IMR-90 (cell line): ENCODE results near the gene ARSB. TPM values are rescaled to one million over a fixed set of nuclear protein-coding genes. Genes with fewer than 3 reads are reported as not detected.

Experiments used
- ATAC-seq: fragments of 200-7000 bp; cut with Tn5 transposase; 2 replicates; pipeline ENCODE4 v1.9.1; 2020; ENCODE audit warnings: low read depth, mild to moderate bottlenecking, moderate library complexity
- BruUV-seq: library from RNA; stranded (reverse); fragments of 400-500 nt; replicated peaks from 2 replicates; lab custom pipeline; 2021; lab: Mats Ljungman, UMichigan
- CTCF ChIA-PET: fragments of 300-600 bp; formaldehyde crosslinking; extraction: SDS; loops from one replicate; lab custom pipeline; 2021; ENCODE audit warnings: antibody characterized with exemption; lab: Yijun Ruan, JAX
- POLR2A ChIA-PET: fragments of 300-600 bp; sonication (Branson Sonifier 250); formaldehyde crosslinking; loops from one replicate; lab custom pipeline; 2022; ENCODE audit warnings: antibody characterized with exemption; ENCODE audit not compliant: unreplicated experiment; lab: Charles Lee
- DNase-seq: peaks from one replicate; pipeline ENCODE4 v3.0.0; 2013
- H2AFZ ChIP-seq: replicated peaks from 2 replicates; pipeline ENCODE3; 2013; ENCODE audit warnings: low read length, mild to moderate bottlenecking; ENCODE audit not compliant: poor library complexity
- H2AK5ac ChIP-seq: 2 replicates; pipeline ENCODE4 v1.6.1; 2013; ENCODE audit warnings: low read depth, low read length, inconsistent platforms
- H2AK9ac ChIP-seq: replicated peaks from 2 replicates; pipeline ENCODE3; 2013; ENCODE audit warnings: mild to moderate bottlenecking, low read depth, low read length, moderate library complexity; ENCODE audit not compliant: poor library complexity
- H2BK120ac ChIP-seq: 2 replicates; pipeline ENCODE4 v1.6.1; 2013; ENCODE audit warnings: low read depth, low read length, inconsistent platforms
- H2BK15ac ChIP-seq: 3 replicates; pipeline ENCODE4 v1.6.1; 2013; ENCODE audit warnings: low read depth, low read length, inconsistent platforms
- H2BK20ac ChIP-seq: 2 replicates; pipeline ENCODE4 v1.6.1; 2013; ENCODE audit warnings: low read depth, mild to moderate bottlenecking, inconsistent platforms, low read length, moderate library complexity
- H2BK5ac ChIP-seq: 2 replicates; pipeline ENCODE4 v1.6.1; 2013; ENCODE audit warnings: mild to moderate bottlenecking, low read depth, low read length, inconsistent platforms; ENCODE audit not compliant: poor library complexity, severe bottlenecking
- H3K14ac ChIP-seq: replicated peaks from 2 replicates; pipeline ENCODE4 v1.6.1; 2013; ENCODE audit warnings: low read depth, low read length, inconsistent platforms
- H3K18ac ChIP-seq: 2 replicates; pipeline ENCODE4 v1.6.1; 2013; ENCODE audit warnings: low read depth, low read length, control low read depth
- H3K23ac ChIP-seq: 2 replicates; pipeline ENCODE4 v1.6.1; 2013; ENCODE audit warnings: low read depth, low read length, inconsistent platforms
- H3K27ac ChIP-seq: 2 replicates; pipeline ENCODE4 v1.5.1; 2013; ENCODE audit warnings: mild to moderate bottlenecking, control low read depth, low read length; ENCODE audit not compliant: insufficient read depth
- H3K27me3 ChIP-seq: 2 replicates; pipeline ENCODE4 v1.6.1; 2013; ENCODE audit warnings: low read length; ENCODE audit not compliant: control insufficient read depth, insufficient read depth
- H3K36me3 ChIP-seq: 2 replicates; pipeline ENCODE4 v1.6.1; 2013; ENCODE audit warnings: low read length, mixed read lengths; ENCODE audit not compliant: control insufficient read depth, insufficient read depth
- H3K4ac ChIP-seq: 2 replicates; pipeline ENCODE4 v1.6.1; 2013; ENCODE audit warnings: low read depth, low read length, inconsistent platforms
- H3K4me1 ChIP-seq: 2 replicates; pipeline ENCODE4 v1.6.1; 2013; ENCODE audit warnings: low read length, mixed read lengths; ENCODE audit not compliant: control insufficient read depth, insufficient read depth
- H3K4me2 ChIP-seq: 2 replicates; pipeline ENCODE4 v1.6.1; 2013; ENCODE audit warnings: low read depth, mild to moderate bottlenecking, control low read depth, low read length, moderate library complexity
- H3K4me3 ChIP-seq: 2 replicates; pipeline ENCODE4 v1.5.1; 2013; ENCODE audit warnings: low read depth, mild to moderate bottlenecking, control low read depth, low read length, moderate library complexity; ENCODE audit not compliant: insufficient read depth
- H3K56ac ChIP-seq: 2 replicates; pipeline ENCODE4 v1.6.1; 2013; ENCODE audit warnings: low read length, inconsistent platforms; ENCODE audit not compliant: insufficient read depth; ENCODE audit errors: extremely low read depth
- H3K79me1 ChIP-seq, 2 experiments: 2 replicates each; pipeline ENCODE4 v1.6.1; 2013; ENCODE audit warnings: low read length in 2 of 2, inconsistent platforms in 1 of 2, low read depth in 1 of 2
- H3K9ac ChIP-seq: 2 replicates; pipeline ENCODE4 v1.6.1; 2013; ENCODE audit warnings: low read depth, low read length, control low read depth
- H3K9me1 ChIP-seq: 2 replicates; pipeline ENCODE4 v1.6.1; 2013; ENCODE audit warnings: low read length, inconsistent platforms; ENCODE audit not compliant: insufficient read depth
- H3K9me3 ChIP-seq: 2 replicates; pipeline ENCODE4 v1.6.1; 2013; ENCODE audit warnings: low read length; ENCODE audit not compliant: control insufficient read depth, insufficient read depth
- H4K20me1 ChIP-seq: 2 replicates; pipeline ENCODE4 v1.6.1; 2013; ENCODE audit warnings: low read length, inconsistent platforms; ENCODE audit not compliant: insufficient read depth
- H4K5ac ChIP-seq: 2 replicates; pipeline ENCODE4 v1.6.1; 2013; ENCODE audit warnings: mild to moderate bottlenecking, low read depth, low read length, control low read depth
- H4K8ac ChIP-seq, 2 experiments: 2 replicates each; pipeline ENCODE4 v1.6.1; 2013; ENCODE audit warnings: low read depth in 2 of 2, low read length in 2 of 2, control low read depth in 1 of 2, inconsistent platforms in 1 of 2
- H4K91ac ChIP-seq: 2 replicates; pipeline ENCODE4 v1.6.1; 2013; ENCODE audit warnings: low read depth, low read length, inconsistent platforms; ENCODE audit not compliant: insufficient read depth
- BHLHE40 ChIP-seq: fragments of 150-350 bp; IDR thresholded peaks from 2 replicates; pipeline ENCODE4 v1.6.1; 2016; ENCODE audit warnings: mild to moderate bottlenecking, low read depth, low read length
- CEBPB ChIP-seq: IDR thresholded peaks from 2 replicates; pipeline ENCODE4 v1.6.1; 2012; ENCODE audit warnings: low read depth, low read length, improper control_type of control experiment
- CHD1 ChIP-seq: IDR thresholded peaks from 2 replicates; pipeline ENCODE4 v1.6.1; 2012; ENCODE audit warnings: low read depth, low read length, improper control_type of control experiment
- FOS ChIP-seq: fragments of 150-350 bp; IDR thresholded peaks from 2 replicates; pipeline ENCODE4 v1.6.1; 2016; ENCODE audit warnings: low read depth, low read length
- MAFK ChIP-seq: IDR thresholded peaks from 2 replicates; pipeline ENCODE4 v1.6.1; 2012; ENCODE audit warnings: low read depth, low read length, improper control_type of control experiment
- MAZ ChIP-seq: IDR thresholded peaks from 2 replicates; pipeline ENCODE4 v1.6.1; 2012; ENCODE audit warnings: low read depth, mild to moderate bottlenecking, low read length, improper control_type of control experiment, moderate library complexity, borderline replicate concordance
- MXI1 ChIP-seq: IDR thresholded peaks from 2 replicates; pipeline ENCODE4 v1.6.1; 2012; ENCODE audit warnings: low read depth, mild to moderate bottlenecking, low read length, moderate library complexity, borderline replicate concordance
- NFE2L2 ChIP-seq: fragments of 150-350 bp; IDR thresholded peaks from 2 replicates; pipeline ENCODE4 v1.6.1; 2016; ENCODE audit warnings: low read depth, mild to moderate bottlenecking, low read length
- POLR2A ChIP-seq: IDR thresholded peaks from 2 replicates; pipeline ENCODE4 v1.6.1; 2012; ENCODE audit warnings: mild to moderate bottlenecking, low read depth, low read length
- RAD21 ChIP-seq: IDR thresholded peaks from 2 replicates; pipeline ENCODE4 v1.6.1; 2012; ENCODE audit warnings: low read length, improper control_type of control experiment
- RCOR1 ChIP-seq: IDR thresholded peaks from 2 replicates; pipeline ENCODE4 v1.6.1; 2012; ENCODE audit warnings: mild to moderate bottlenecking, low read length, improper control_type of control experiment; ENCODE audit not compliant: insufficient replicate concordance
- RFX5 ChIP-seq: IDR thresholded peaks from 2 replicates; pipeline ENCODE4 v1.8.0; 2012; ENCODE audit warnings: low read depth, mild to moderate bottlenecking, low read length, moderate library complexity
- SMC3 ChIP-seq: fragments of 150-350 bp; IDR thresholded peaks from 2 replicates; pipeline ENCODE4 v1.6.1; 2016; ENCODE audit warnings: low read depth, mild to moderate bottlenecking, antibody characterized with exemption, low read length, moderate library complexity
- USF2 ChIP-seq: fragments of 150-350 bp; IDR thresholded peaks from 2 replicates; pipeline ENCODE4 v1.6.1; 2017; ENCODE audit warnings: mild to moderate bottlenecking, antibody characterized with exemption, low read length, low read depth
- WGBS, 2 experiments: methylation state at CpG; one replicate each; pipeline versions ENCODE4 v1.1.5 to v1.1.7; 2013; ENCODE audit warnings: missing lambda C conversion rate in 2 of 2; ENCODE audit not compliant: insufficient read length in 1 of 2; ENCODE audit errors: extremely low coverage in 2 of 2; 5-methylcytosine and 5-hydroxymethylcytosine counted together
- dilution Hi-C: fragments of 300-500 bp; cut with HindIII; formaldehyde crosslinking; loops from one replicate; pipeline ENCODE4 v1.14.3; 2018; ENCODE audit warnings: low sequenced_read_pairs; ENCODE audit not compliant: unreplicated experiment
- in situ Hi-C: fragments of 300-500 bp; cut with MboI; formaldehyde crosslinking; loops from 3 replicates; pipeline ENCODE4 v1.14.3; 2019; ENCODE audit warnings: low sequenced_read_pairs, inconsistent platforms, mixed read lengths
- intact Hi-C: fragments of 100-400 bp; cut with micrococcal nuclease; formaldehyde crosslinking; loops from 2 replicates; pipeline ENCODE4 v1.10.0; 2022
- polyA plus RNA-seq, 3 experiments: library from polyadenylated mRNA; depleted of rRNA; stranded (reverse); fragments of >200 nt; gene quantifications; 2 replicates each; pipeline ENCODE4 v1.2.3, GENCODE V29; 2012; ENCODE audit warnings: low replicate concordance in 1 of 3
- total RNA-seq: library from RNA; depleted of rRNA; stranded (reverse); fragments of >200 nt; gene quantifications from 2 replicates; pipeline ENCODE4 v1.2.3, GENCODE V29; 2012
- TF ChIP-seq, protein P1 (sequence below): fragments of 150-350 bp; IDR thresholded peaks from 2 replicates; pipeline ENCODE4 v1.6.1; 2016; ENCODE audit warnings: low read depth, mild to moderate bottlenecking, low read length, moderate library complexity, borderline replicate concordance
- TF ChIP-seq, protein P2 (sequence below): conservative IDR thresholded peaks from 2 replicates; pipeline ENCODE4 v1.5.1; 2012; ENCODE audit warnings: mild to moderate bottlenecking, low read depth, low read length, improper control_type of control experiment

The ARSB gene
- total and polyA plus RNA-seq, 2 of the 4 experiments (the other 2 are of a cell fraction): 16.0 to 16.3 TPM

- WGBS, 2 experiments: 60% methylated on average over 1 of the region's 1 CpG; no CpG with 5 or more reads in 1 of the 2 experiments
- DNase-seq (no peak), ATAC-seq (no peak)
- H3K79me1 ChIP-seq: no peaks in the 10 kb centered on the region
- no peak overlapping the region for H3K23ac ChIP-seq
- H3K14ac ChIP-seq: no peak overlapping the region
- no peaks in the 10 kb centered on the region for H4K20me1 ChIP-seq
- BruUV-seq: no TSS peak
- no peak overlapping the region for H2AK9ac ChIP-seq
- H3K4ac ChIP-seq: no peak overlapping the region
- peaks cover 6% of the 10 kb centered on the region for H3K27me3 ChIP-seq
- H3K27ac ChIP-seq: no peak overlapping the region
- no peak overlapping the region for H2BK15ac ChIP-seq
- H3K9me1 ChIP-seq: no peaks in the 10 kb centered on the region
- H4K8ac ChIP-seq: no peak overlapping the region
- no peak overlapping the region for H3K18ac ChIP-seq
- no peak overlapping the region for H3K4me2 ChIP-seq
- H4K5ac ChIP-seq: no peak overlapping the region
- H3K9ac ChIP-seq: no peak overlapping the region
- no peak overlapping the region for H2AFZ ChIP-seq
- in situ Hi-C loops (no loop called here), intact Hi-C loops (no loop called here), dilution Hi-C loops (no loop called here)
- no peaks in the 10 kb centered on the region for H3K4me1 ChIP-seq
- ChIA-PET CTCF (no interaction called here), POLR2A (no interaction called here)
- H2BK120ac ChIP-seq: no peak overlapping the region
- H4K91ac ChIP-seq: no peak overlapping the region
- no peak overlapping the region for H2AK5ac ChIP-seq
- H3K9me3 ChIP-seq: no peaks in the 10 kb centered on the region
- TF ChIP-seq MXI1: no peak
- TF ChIP-seq SMC3: no peak
- no peak for TF ChIP-seq MAFK
- TF ChIP-seq RAD21: no peak
- no peak for TF ChIP-seq BHLHE40
- TF ChIP-seq, protein P1, sequence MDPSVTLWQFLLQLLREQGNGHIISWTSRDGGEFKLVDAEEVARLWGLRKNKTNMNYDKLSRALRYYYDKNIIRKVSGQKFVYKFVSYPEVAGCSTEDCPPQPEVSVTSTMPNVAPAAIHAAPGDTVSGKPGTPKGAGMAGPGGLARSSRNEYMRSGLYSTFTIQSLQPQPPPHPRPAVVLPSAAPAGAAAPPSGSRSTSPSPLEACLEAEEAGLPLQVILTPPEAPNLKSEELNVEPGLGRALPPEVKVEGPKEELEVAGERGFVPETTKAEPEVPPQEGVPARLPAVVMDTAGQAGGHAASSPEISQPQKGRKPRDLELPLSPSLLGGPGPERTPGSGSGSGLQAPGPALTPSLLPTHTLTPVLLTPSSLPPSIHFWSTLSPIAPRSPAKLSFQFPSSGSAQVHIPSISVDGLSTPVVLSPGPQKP: no peak
- TF ChIP-seq MAZ: no peak
- no peak for TF ChIP-seq RFX5
- TF ChIP-seq, protein P2, sequence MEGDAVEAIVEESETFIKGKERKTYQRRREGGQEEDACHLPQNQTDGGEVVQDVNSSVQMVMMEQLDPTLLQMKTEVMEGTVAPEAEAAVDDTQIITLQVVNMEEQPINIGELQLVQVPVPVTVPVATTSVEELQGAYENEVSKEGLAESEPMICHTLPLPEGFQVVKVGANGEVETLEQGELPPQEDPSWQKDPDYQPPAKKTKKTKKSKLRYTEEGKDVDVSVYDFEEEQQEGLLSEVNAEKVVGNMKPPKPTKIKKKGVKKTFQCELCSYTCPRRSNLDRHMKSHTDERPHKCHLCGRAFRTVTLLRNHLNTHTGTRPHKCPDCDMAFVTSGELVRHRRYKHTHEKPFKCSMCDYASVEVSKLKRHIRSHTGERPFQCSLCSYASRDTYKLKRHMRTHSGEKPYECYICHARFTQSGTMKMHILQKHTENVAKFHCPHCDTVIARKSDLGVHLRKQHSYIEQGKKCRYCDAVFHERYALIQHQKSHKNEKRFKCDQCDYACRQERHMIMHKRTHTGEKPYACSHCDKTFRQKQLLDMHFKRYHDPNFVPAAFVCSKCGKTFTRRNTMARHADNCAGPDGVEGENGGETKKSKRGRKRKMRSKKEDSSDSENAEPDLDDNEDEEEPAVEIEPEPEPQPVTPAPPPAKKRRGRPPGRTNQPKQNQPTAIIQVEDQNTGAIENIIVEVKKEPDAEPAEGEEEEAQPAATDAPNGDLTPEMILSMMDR: no peak
- TF ChIP-seq POLR2A: no peak
- no peak for TF ChIP-seq CEBPB
- no peak for TF ChIP-seq CHD1
- TF ChIP-seq RCOR1: no peak
- TF ChIP-seq USF2: no peak
- no peak for TF ChIP-seq NFE2L2
- TF ChIP-seq FOS: no peak
- H3K4me3 ChIP-seq: no peak overlapping the region
- H3K56ac ChIP-seq: no peak overlapping the region
- H2BK20ac ChIP-seq: no peak overlapping the region
- H3K36me3 ChIP-seq: no peaks in the 10 kb centered on the region
- H2BK5ac ChIP-seq: no peak overlapping the region
Measured at GRCh38 chr5:79031485-79031867, 46.4 kb upstream of the ARSB start.
